GM12874 (cell line): ENCODE data around the gene UROS.

ENCODE experiments used
- TF ChIP-seq, protein P1 (sequence below): IDR thresholded peaks from 2 replicates; pipeline ENCODE4 v1.5.1; 2011; ENCODE audit warnings: low read depth, mild to moderate bottlenecking, control low read depth, low read length, moderate library complexity; ENCODE audit not compliant: insufficient read depth

Gene UROS

DNA sequence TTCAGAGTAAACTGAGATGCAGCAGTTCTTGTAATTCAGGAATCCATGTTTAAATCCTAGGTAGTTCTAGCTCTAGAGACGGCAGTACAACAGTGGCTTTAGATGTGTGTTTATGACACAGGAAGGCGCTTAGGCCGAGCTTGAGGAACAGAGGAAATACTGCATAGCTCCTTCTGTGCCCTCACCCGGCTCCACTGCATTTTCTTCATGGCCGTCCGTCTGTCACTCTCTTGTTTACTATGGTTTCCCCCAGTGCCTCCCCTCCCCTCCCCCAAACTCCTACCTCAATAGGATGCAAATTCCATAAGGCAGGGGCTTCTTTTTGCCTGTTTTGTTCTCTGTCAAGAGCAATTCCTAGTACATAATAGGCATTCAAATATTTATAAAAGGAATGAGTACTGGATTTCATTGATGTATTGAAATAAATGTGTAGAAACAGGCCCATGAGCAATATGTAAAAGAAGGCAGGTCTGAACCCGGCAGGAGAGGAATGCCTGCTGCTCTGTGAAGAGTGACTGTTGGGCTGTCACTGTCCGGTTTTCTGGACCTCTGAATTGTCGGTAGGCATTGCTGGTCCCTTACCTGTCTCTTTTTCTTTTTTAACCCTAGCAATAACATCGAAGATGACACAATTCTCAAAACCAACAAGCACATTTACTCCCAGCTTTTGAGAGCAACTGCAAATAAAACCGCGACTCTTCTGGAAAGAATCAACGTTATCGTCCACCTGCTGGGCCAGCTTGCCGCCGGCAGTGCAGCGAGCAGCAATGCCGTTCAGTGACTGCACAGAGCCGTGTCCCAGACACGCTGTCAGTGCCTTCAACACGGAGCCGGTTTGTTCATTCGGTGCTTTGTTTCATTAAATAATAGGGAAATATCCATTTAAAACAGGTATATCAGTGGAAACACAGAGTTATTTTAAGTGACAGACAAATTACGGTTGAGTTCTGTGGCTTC lies 60.1 kb downstream of the UROS start:
- TF ChIP-seq, protein P1, sequence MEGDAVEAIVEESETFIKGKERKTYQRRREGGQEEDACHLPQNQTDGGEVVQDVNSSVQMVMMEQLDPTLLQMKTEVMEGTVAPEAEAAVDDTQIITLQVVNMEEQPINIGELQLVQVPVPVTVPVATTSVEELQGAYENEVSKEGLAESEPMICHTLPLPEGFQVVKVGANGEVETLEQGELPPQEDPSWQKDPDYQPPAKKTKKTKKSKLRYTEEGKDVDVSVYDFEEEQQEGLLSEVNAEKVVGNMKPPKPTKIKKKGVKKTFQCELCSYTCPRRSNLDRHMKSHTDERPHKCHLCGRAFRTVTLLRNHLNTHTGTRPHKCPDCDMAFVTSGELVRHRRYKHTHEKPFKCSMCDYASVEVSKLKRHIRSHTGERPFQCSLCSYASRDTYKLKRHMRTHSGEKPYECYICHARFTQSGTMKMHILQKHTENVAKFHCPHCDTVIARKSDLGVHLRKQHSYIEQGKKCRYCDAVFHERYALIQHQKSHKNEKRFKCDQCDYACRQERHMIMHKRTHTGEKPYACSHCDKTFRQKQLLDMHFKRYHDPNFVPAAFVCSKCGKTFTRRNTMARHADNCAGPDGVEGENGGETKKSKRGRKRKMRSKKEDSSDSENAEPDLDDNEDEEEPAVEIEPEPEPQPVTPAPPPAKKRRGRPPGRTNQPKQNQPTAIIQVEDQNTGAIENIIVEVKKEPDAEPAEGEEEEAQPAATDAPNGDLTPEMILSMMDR: no peak

GRCh38 chr10:125761961-125762360 lies 61.1 kb downstream of the UROS start:
- TF ChIP-seq, protein P1: no peak

- TF ChIP-seq, protein P1: no peak
Measured at GRCh38 chr10:125757742-125758141, 65.3 kb downstream of the UROS start.

DNA sequence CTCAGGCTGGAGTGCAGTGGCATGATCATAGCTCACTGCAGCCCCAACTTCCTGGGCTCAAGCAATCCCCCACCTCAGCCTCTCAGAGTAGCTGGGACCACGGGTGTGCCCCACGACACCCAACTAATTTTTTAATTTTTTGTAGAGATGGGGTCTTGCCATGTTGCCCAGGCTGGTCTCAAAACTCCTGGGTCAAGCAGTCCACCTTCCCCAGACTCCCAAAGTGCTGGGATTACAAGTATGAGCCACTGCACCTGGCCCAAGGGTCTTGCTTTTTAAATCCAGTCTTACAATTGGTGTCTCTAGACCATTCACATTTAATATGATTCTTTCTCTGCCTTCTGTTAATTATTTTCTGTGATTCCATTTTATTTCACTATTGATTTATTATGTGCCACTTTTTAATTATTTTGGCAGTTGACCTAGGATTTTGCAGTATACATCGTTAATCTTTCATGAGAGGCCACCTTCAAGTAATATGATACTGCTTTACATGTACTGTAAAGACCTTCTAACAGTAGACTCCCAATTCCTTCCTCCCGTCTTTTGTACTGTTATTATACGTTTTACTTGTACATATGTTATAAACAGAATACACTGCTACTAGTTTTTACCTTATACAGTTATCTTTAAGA lies 66.1 kb downstream of the UROS start:
- TF ChIP-seq, protein P1: no peak

GRCh38 chr10:125756196-125756595 lies 66.9 kb downstream of the UROS start:
- TF ChIP-seq, protein P1: no peak

- TF ChIP-seq, protein P1: no peak
Measured at GRCh38 chr10:125747417-125747816, 75.6 kb downstream of the UROS start.

- TF ChIP-seq, protein P1: no peak
Measured at GRCh38 chr10:125744909-125745308, 78.1 kb downstream of the UROS start.
